Activated naive CD4-positive, alpha-beta T cell treated with anti-CD3 and anti-CD28 coated beads, Interleukin-2, amount 10 ng/mL, durations not matched to agents 7 days and 5 days (primary cell): ENCODE results near the gene OBSCN.

ENCODE experiments used
- CTCF ChIA-PET: fragments of 350-600 bp; sonication (Branson Sonifier 250); formaldehyde crosslinking; loops from one replicate; lab custom pipeline; 2021; ENCODE audit warnings: antibody characterized with exemption; lab: Charles Lee
- DNase-seq: peaks from one replicate; pipeline ENCODE4 v3.0.0-alpha.2; 2020
- H3K27ac Mint-ChIP-seq: one replicate; pipeline ENCODE4 v1.8.0; 2021; ENCODE audit warnings: mild to moderate bottlenecking, moderate library complexity, mixed read lengths
- H3K27me3 Mint-ChIP-seq: one replicate; pipeline ENCODE4 v1.8.0; 2021; ENCODE audit warnings: mild to moderate bottlenecking, mixed read lengths
- H3K36me3 Mint-ChIP-seq: one replicate; pipeline ENCODE4 v1.8.0; 2021; ENCODE audit warnings: mixed read lengths
- H3K4me1 Mint-ChIP-seq: one replicate; pipeline ENCODE4 v1.8.0; 2021; ENCODE audit warnings: mixed read lengths
- H3K4me3 Mint-ChIP-seq: one replicate; pipeline ENCODE4 v1.8.0; 2021; ENCODE audit warnings: mild to moderate bottlenecking, moderate library complexity, mixed read lengths
- H3K9me3 Mint-ChIP-seq: one replicate; pipeline ENCODE4 v1.8.0; 2021; ENCODE audit warnings: mixed read lengths

Gene OBSCN

DNA sequence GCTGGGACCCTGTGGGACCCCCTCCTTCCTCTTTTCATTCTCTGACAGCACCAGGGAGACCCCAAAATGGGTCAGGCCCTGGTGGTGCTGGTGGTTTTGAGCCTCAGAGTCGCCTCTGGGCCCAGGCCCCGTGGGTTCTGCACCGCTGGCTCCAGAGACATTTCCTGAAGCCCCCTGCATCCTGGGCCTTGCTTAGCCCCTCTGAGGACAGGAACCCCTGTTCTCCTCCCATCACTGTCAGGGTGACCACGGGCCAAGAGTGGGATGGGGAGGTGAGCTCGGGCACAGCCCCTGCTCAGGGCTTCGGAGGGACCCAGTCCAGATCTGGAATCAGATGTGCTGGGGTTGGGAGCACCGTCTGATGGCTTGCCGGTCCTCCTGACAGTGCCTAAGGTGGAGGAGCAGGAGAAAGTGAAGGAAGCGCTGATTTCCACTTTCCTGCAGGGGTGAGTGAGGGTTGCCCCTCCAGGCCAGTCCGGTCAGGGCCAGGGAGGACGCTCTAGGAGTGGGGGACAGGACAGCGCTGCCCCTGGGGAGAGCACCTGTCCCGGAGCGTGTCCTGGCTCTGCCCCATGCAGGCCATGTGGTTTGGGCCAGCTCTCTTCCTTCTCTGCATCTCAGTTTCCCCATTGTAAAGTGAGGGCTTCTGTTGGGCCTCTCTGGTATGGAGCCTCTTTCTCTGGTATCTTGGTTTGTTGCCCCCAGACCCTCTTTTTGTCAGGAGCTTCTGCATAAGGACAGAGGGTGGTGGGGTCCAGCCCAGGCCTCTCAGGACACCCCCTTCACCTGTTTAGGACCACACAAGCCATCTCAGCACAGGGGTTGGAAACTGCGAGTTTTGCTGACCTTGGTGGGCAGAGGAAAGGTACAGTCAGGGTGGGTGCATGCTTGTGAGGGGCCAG, 127.8 kb downstream of the OBSCN start:
- Mint-ChIP-seq H3K4me1 (peaks cover 13% of the 10 kb centered on the region), H3K27ac (no peak overlapping the region), H3K36me3 (no peaks in the 10 kb centered on the region), H3K27me3 (no peaks in the 10 kb centered on the region), H3K4me3 (no peak overlapping the region), H3K9me3 (no peaks in the 10 kb centered on the region)
- CTCF ChIA-PET = no interaction called here
- peak; percentile 16 for DNase-seq

DNA sequence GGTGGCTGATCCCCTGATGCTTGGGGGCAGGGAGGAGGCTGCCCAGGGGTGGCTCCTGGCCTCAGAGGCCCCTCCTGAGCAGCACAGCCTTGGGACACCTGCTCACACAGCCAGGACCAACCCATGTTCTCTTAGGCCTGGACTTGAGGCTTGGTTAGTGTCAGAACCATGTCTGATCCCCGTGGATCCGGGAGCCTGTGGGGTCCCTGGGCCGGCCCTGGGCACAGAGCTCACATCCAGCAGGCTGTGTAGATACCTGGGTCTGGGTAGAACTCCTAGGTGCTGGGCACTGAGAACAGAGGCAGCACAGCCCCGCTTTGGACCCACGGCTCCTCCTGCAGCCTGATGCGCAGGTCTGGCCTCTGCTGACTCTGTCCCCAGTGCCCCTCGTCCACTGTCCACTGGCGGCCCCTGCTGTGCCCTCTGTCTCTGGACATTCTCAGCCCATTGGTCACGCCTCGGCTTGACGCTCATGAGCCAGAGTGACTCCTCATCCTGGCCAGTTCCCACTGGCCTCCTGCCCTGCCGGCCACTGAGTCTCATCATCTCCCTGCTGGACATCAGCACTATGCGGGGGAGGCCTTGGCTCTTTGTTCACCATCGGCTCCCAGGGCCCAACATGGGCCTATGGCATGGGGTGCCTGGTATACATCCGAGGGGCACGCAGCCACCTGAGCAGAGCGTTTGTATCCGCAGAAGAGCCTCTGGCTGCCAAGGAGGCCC, 128.6 kb downstream of the OBSCN start:
- Mint-ChIP-seq H3K27ac (no peak overlapping the region), H3K4me3 (no peak overlapping the region), H3K27me3 (no peaks in the 10 kb centered on the region), H3K36me3 (no peaks in the 10 kb centered on the region), H3K4me1 (peaks cover 13% of the 10 kb centered on the region), H3K9me3 (no peaks in the 10 kb centered on the region)
- DNase-seq = peak; percentile 13
- CTCF ChIA-PET = no interaction called here

DNA sequence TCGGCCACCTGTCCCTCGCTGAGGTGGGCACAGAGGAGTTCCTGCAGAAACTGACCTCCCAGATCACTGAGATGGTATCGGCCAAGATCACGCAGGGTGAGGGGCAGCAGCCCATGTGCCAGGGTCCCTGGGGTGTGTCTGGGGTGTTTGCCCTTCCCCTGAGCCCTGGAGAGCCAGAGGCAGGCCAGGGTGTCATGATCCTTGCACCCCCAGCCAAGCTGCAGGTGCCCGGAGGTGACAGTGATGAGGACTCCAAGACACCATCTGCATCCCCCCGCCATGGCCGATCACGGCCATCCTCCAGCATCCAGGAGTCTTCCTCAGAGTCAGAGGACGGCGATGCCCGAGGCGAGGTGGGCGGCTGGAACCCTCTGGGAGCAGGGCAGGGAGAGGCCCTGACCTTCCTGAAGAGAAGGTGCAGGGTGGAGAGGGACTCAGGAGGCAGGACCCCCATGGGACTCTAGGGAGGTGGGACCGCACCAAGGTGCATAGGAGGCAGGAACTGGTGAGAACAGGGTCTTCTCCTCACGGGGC, 129.3 kb downstream of the OBSCN start:
- Mint-ChIP-seq H3K9me3 (no peaks in the 10 kb centered on the region), H3K36me3 (no peaks in the 10 kb centered on the region)
- CTCF ChIA-PET = no interaction called here

DNA sequence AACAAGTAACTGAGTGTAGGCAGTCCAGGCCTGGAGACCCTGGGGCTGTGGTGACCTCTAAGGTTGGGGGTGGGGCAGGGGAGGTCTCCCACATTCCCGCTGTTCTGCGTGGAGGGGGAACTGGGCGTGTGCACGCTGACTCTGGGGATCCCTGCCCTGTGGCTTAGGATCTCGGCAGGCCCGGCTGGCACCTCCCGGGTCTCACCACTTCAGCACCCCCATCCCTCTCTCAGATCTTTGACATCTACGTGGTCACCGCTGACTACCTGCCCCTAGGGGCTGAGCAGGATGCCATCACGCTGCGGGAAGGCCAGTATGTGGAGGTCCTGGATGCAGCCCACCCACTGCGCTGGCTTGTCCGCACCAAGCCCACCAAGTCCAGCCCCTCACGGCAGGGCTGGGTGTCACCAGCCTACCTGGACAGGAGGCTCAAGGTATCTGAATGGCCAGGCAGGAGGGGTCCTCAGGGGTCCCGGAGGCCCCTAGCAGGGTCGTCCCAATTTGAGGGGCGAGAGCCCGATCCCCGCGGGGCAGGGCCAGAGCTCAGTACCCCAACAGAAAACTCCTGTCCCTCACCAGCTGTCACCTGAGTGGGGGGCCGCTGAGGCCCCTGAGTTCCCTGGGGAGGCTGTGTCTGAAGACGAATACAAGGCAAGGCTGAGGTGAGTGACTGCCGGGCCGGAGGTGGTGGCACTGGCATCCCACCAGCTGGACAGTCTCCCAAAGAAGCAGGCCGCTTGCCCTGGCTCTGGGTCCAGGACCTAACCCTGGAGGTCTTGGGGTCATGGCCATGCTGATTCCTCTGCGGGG, 130.1 kb downstream of the OBSCN start:
- peaks cover 13% of the 10 kb centered on the region for H3K4me1 Mint-ChIP-seq
- H3K27ac Mint-ChIP-seq = no peak overlapping the region
- H3K27me3 Mint-ChIP-seq = no peaks in the 10 kb centered on the region
- no peaks in the 10 kb centered on the region for H3K36me3 Mint-ChIP-seq
- H3K4me3 Mint-ChIP-seq = no peak overlapping the region
- no peaks in the 10 kb centered on the region for H3K9me3 Mint-ChIP-seq
- CTCF ChIA-PET = no interaction called here
- DNase-seq = peak; percentile 14

More for the DNA sequence above, 129.3 kb downstream of the OBSCN start:
- Mint-ChIP-seq H3K4me3 (no peak overlapping the region), H3K27ac (no peak overlapping the region), H3K4me1 (peaks cover 13% of the 10 kb centered on the region), H3K27me3 (no peaks in the 10 kb centered on the region)
- DNase-seq = peak; percentile 13

DNA sequence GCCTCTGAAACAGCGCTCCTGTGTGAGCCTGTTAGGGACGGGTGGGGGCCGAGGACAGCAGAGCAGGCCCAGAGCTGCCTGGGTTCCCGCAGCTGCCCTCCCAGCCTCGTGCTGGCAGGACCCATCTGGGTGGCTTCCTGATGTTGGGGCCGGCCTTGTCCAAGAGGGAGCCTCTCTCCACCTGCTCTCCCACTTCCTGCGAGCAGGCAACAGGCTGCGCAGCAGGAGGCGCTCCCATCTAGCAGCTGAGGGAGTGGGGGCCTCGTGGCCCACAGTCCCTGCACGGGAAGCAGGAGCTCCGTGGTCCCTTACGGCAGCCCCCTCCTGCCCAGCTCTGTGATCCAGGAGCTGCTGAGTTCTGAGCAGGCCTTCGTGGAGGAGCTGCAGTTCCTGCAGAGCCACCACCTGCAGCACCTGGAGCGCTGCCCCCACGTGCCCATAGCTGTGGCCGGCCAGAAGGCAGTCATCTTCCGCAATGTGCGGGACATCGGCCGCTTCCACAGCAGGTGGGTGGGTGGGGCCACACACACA, 130.7 kb downstream of the OBSCN start:
- H3K4me1 Mint-ChIP-seq = peaks cover 13% of the 10 kb centered on the region
- peaks cover under 1% of the 10 kb centered on the region for H3K9me3 Mint-ChIP-seq
- DNase-seq = peak; percentile 10
- no peak overlapping the region for H3K27ac Mint-ChIP-seq
- H3K27me3 Mint-ChIP-seq = no peaks in the 10 kb centered on the region
- no peaks in the 10 kb centered on the region for H3K36me3 Mint-ChIP-seq
- CTCF ChIA-PET = no interaction called here
- H3K4me3 Mint-ChIP-seq = no peak overlapping the region

DNA sequence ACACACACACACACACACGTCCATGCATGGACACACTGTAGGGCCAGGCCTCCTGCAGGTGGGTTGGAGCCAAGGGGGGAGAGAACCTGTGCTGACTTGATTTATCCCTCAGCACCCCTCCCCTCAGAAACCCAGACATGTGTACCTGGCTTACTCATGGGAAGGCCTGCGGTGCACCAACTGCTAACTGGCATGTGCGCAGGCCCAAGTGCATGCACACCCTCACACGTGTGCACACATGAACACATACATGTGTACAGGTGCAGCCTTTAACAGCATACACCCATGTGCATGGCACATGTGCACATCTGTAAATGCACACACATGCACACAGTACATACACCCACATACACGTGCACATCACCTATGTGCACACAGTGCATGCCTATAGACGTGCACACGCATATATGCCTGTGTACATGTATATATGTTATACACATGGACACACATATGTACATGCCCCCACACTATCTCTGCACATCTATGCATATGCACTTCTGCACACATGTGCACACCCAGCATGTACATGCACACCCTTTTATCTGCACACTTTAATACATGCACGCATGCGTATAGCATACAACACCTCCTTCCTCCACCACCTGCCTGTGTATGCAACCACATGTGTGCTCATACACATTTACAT, 131.3 kb downstream of the OBSCN start:
- H3K27me3 Mint-ChIP-seq = no peaks in the 10 kb centered on the region
- peaks cover 13% of the 10 kb centered on the region for H3K4me1 Mint-ChIP-seq
- CTCF ChIA-PET = no interaction called here
- peaks cover 1% of the 10 kb centered on the region for H3K36me3 Mint-ChIP-seq
- peak; percentile 18 for DNase-seq
- no peak overlapping the region for H3K27ac Mint-ChIP-seq
- H3K9me3 Mint-ChIP-seq = peaks cover 7% of the 10 kb centered on the region
- H3K4me3 Mint-ChIP-seq = no peak overlapping the region

DNA sequence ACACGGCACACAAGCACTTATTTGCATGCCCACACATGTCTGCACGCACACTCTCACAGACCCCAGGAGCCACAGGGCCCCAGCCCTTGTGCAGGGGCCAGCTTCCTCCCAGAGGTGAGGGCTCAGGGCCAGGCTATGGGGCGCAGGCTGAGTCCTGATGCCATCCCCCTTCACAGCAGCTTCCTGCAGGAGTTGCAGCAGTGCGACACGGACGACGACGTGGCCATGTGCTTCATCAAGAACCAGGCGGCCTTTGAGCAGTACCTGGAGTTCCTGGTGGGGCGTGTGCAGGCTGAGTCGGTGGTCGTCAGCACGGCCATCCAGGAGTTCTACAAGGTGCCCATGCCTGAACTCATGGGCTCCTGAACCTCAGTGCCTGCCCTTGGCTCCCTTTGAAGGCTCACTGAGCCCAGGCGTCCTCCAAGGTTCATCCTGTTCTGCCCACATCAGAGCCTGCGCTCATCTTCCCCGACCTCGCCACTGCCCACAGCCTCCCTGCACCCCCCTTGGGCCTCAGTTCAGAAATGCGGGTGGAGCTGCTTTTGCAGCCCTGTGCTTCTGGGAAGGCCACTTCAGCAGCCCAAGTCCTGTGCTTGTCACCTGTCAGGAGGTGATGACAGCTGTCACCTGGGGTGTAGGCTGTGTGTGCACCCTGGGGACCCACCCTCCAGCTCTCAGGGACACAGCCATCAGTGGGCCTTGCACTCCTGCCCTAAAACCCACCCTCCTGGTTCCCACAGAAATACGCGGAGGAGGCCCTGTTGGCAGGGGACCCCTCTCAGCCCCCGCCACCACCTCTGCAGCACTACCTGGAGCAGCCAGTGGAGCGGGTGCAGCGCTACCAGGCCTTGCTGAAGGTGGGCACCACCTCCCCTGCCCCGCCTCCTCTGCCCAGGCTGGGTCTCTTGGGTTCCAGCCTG, 132.2 kb downstream of the OBSCN start:
- Mint-ChIP-seq H3K27me3 (no peaks in the 10 kb centered on the region), H3K27ac (no peak overlapping the region), H3K4me3 (no peak overlapping the region), H3K36me3 (peaks cover 3% of the 10 kb centered on the region), H3K9me3 (peaks cover 10% of the 10 kb centered on the region), H3K4me1 (peaks cover 13% of the 10 kb centered on the region)
- CTCF ChIA-PET = no interaction called here
- DNase-seq = peak; percentile 18

DNA sequence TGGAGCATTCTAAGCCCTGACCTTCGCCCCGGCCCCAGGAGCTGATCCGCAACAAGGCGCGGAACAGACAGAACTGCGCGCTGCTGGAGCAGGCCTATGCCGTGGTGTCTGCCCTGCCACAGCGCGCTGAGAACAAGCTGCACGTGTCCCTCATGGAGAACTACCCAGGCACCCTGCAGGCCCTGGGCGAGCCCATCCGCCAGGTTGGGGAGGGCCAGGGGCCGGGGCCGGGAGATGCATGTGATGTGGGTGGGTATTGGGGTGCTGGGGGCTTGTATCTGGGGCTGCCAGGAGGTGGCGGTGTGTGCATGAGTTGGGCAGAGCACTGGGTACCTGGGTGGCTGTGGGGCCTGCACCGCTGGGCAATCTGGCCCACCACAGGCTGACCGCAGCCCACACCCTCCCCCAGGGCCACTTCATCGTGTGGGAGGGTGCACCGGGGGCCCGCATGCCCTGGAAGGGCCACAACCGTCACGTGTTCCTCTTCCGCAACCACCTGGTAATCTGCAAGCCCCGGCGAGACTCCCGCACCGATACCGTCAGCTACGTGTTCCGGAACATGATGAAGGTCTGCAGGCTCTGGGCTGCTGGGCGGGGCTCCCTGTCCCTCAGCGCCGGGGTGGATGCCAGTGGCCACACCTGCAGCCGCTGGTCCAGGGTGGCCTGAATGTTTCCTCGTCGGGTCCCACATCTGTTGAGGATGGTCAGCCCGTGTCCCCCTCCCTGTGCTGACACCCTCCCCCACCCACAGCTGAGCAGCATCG, 133.0 kb downstream of the OBSCN start:
- H3K27ac Mint-ChIP-seq = no peak overlapping the region
- CTCF ChIA-PET = no interaction called here

DNA sequence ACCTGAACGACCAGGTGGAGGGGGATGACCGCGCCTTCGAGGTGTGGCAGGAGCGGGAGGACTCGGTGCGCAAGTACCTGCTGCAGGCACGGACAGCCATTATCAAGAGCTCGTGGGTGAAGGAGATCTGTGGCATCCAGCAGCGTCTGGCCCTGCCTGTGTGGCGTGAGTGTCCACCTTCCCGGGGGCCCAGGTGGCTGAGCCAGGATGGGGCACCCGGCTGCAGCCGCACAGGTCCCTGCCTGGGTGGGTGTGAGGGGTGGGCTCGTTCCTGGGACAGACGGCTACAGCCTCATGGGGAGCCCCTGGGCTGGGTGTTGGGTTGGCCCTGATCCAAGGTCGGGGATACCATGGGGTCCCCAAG, 133.6 kb downstream of the OBSCN start:
- H3K27me3 Mint-ChIP-seq = no peaks in the 10 kb centered on the region
- peaks cover 10% of the 10 kb centered on the region for H3K9me3 Mint-ChIP-seq
- no peak overlapping the region for H3K4me3 Mint-ChIP-seq
- no peak overlapping the region for H3K27ac Mint-ChIP-seq
- H3K36me3 Mint-ChIP-seq = peaks cover 3% of the 10 kb centered on the region
- CTCF ChIA-PET = no interaction called here
- DNase-seq = no peak
- H3K4me1 Mint-ChIP-seq = peaks cover 13% of the 10 kb centered on the region

More for the DNA sequence above, 133.0 kb downstream of the OBSCN start:
- peak; percentile 34 for DNase-seq
- H3K4me3 Mint-ChIP-seq = no peak overlapping the region
- H3K36me3 Mint-ChIP-seq = peaks cover 3% of the 10 kb centered on the region
- peaks cover 10% of the 10 kb centered on the region for H3K9me3 Mint-ChIP-seq
- H3K4me1 Mint-ChIP-seq = peaks cover 13% of the 10 kb centered on the region
- H3K27me3 Mint-ChIP-seq = no peaks in the 10 kb centered on the region

DNA sequence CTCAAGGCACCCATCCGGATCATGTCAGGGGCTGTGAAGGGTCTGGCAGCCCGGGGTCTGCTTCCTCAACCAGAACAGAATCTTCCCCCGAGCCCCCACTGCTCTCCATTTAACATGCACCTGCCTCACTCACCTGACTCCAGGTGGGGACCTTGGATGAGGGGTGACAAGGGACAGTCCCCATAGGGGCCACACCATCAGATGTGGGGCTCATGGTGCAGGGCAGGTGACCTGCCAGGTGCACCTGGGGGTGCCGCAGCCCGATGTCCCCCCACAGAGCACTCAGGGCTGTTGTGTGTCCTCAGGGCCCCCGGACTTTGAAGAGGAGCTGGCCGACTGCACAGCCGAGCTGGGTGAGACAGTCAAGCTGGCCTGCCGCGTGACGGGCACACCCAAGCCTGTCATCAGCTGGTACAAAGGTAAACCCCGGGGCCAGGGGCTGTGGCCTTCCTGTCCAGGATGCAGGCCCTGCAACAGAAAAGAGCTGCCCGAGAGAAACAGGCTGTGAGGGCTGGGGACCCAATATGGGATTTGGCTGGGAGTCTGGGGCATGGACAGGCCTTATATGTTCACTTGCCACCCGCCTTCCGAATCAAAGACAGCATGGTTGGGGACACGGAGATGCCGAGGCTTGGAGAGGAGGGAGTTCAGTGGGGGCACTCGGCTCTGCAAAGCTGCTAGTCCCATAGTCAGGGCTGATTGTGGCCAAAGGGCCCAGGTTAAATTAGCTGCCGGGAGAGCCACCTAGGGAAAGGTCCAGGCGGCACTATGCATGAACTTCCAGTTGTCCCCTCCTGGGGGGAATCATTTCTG, 134.2 kb downstream of the OBSCN start:
- peak; percentile 7 for DNase-seq
- Mint-ChIP-seq H3K27ac (no peak overlapping the region), H3K9me3 (peaks cover 10% of the 10 kb centered on the region), H3K27me3 (no peaks in the 10 kb centered on the region), H3K36me3 (peaks cover 3% of the 10 kb centered on the region), H3K4me3 (no peak overlapping the region), H3K4me1 (peaks cover 13% of the 10 kb centered on the region)
- CTCF ChIA-PET = no interaction called here

DNA sequence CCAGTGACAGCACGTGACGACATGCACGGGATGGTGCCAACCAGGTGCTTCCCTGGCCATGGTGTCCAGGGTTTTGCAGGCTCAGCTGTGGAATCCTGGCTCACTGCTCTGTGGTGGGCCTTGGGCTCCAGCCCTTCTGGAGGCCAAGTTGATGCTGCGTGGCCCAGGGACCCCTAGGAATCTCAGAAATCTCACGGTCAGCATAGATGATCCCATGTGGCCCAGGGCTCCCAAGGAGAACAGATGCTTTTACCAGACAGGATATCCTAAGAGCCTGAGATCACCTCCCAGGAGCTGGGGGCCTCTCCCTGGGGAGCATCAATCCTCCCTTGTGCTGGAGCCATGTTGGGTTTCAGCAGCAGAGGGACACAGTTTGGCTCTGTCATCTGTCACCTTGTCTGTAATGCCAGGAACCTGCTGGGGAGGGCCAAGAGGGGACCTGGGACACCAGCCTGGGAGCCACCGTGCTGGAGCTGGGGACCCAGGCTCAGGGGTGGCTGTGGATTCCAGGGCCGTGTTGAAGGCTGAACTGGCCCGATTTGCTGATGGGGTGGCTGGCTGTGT, 134.9 kb downstream of the OBSCN start:
- peak; percentile 13 for DNase-seq
- CTCF ChIA-PET = no interaction called here
- Mint-ChIP-seq H3K4me3 (no peak overlapping the region), H3K4me1 (peaks cover 13% of the 10 kb centered on the region), H3K27me3 (no peaks in the 10 kb centered on the region), H3K9me3 (peaks cover 10% of the 10 kb centered on the region), H3K27ac (no peak overlapping the region), H3K36me3 (peaks cover 3% of the 10 kb centered on the region)
